Hematopoietic multipotent progenitor cell treated with erythropoietin and hydrocortisone succinate and interleukin-3 and kit ligand, for 17 days (in vitro differentiated cells): Measurements from ENCODE around the gene EVPL.

Experiments used
- DNase-seq: peaks from one replicate; pipeline ENCODE4 v3.0.0-alpha.2; 2015; ENCODE audit warnings: low spot score

The EVPL gene

GRCh38 chr17:75959051-75959838, 67.9 kb downstream of the EVPL start:
- no peak for DNase-seq
